ENCODE results near the gene MBD1. TPM values are rescaled to one million over a fixed set of nuclear protein-coding genes. Genes with fewer than 3 reads are reported as not detected.

MBD1 gene
- total and polyA plus RNA-seq, 2 of the 13 experiments (the other 11 are each of a cell fraction or from before 2014, with no cell fraction given) = 25.5 to 28.6 TPM

- TF ChIP-seq HNF1A (IDR thresholded peaks at IDR 0.05; ENCODE audit: low read depth) (0 out of 2 replicates have a peak, but pooled peaks have one; percentile 33), HNF1A (CRISPR knock-in tag; IDR thresholded peaks at IDR 0.05; ENCODE audit: borderline replicate concordance) (peak; percentile 86; the same call in 1 of the 2 replicates), NFKB2 (CRISPR knock-in tag; IDR thresholded peaks at IDR 0.05; ENCODE audit: borderline replicate concordance) (peak; percentile 20; the same call in 1 of the 2 replicates), IKZF5 (CRISPR knock-in tag; IDR thresholded peaks at IDR 0.05) (peak; percentile 79; the same call in 1 of the 2 replicates), TSC22D2 (CRISPR knock-in tag; IDR thresholded peaks at IDR 0.05; ENCODE audit: borderline replicate concordance) (no peak; the same call in 1 of the 2 replicates), PITX1 (CRISPR knock-in tag; IDR thresholded peaks at IDR 0.05) (peak; percentile 26; the same call in 1 of the 2 replicates), ZNF839 (CRISPR knock-in tag; IDR thresholded peaks at IDR 0.05; ENCODE audit: borderline replicate concordance) (no peak), AGO1 (IDR thresholded peaks at IDR 0.05; ENCODE audit: low read depth, low read length, poor library complexity, severe bottlenecking) (peak; percentile 81), GPN1 (CRISPR knock-in tag; IDR thresholded peaks at IDR 0.05; ENCODE audit: borderline replicate concordance) (no peak), XRCC5 (optimal IDR thresholded peaks at IDR 0.05; ENCODE audit: low read length) (peak; percentile 94), ZBTB25 (CRISPR knock-in tag; IDR thresholded peaks at IDR 0.05) (peak; percentile 88), ZNF788 (CRISPR knock-in tag; IDR thresholded peaks at IDR 0.05; ENCODE audit: borderline replicate concordance) (peak; percentile 93; the same call in 1 of the 2 replicates), ZNF331 (CRISPR knock-in tag; IDR thresholded peaks at IDR 0.05) (peak; percentile 60; the same call in 1 of the 2 replicates), RNF2 (conservative IDR thresholded peaks at IDR 0.05; ENCODE audit: low read depth) (0 out of 2 replicates have a peak, but pooled peaks have one; percentile 33), ZKSCAN1 (IDR thresholded peaks at IDR 0.05; ENCODE audit: low read length) (peak; percentile 93), HNRNPLL (IDR thresholded peaks at IDR 0.05; ENCODE audit: low read depth, low read length, poor library complexity, severe bottlenecking) (peak; percentile 100), ATF5 (CRISPR knock-in tag; IDR thresholded peaks at IDR 0.05; ENCODE audit: low read depth) (0 out of 2 replicates have a peak, but pooled peaks have one; percentile 25), FOSL2 (CRISPR knock-in tag; IDR thresholded peaks at IDR 0.05) (peak; percentile 46; the same call in 1 of the 2 replicates), RBM39 (IDR thresholded peaks at IDR 0.05; ENCODE audit: low read depth, low read length, poor library complexity, severe bottlenecking) (peak; percentile 54), KLF15 (CRISPR knock-in tag; IDR thresholded peaks at IDR 0.05; ENCODE audit: borderline replicate concordance) (no peak)
Observed at GRCh38 chr18:50287441-50288347, 6.4 kb upstream of the MBD1 start, which contains the start of gene CXXC1 (continued).

All from HepG2 (cell line).